Thymus (tissue), 11 donors: ENCODE data around the gene TSPAN11. TPM values are rescaled to one million over a fixed set of nuclear protein-coding genes. Genes with fewer than 3 reads are reported as not detected.

Experiments
- DNase-seq, 9 donors: peaks; one replicate each; pipeline ENCODE4 v3.0.0-alpha.2; 2013; ENCODE audit warnings: low spot score in 9 of 9, low read depth in 6 of 9, missing footprints in 1 of 9
- H3K27ac ChIP-seq, 2 donors: one replicate each; pipeline ENCODE4 v1.5.1; 2013; ENCODE audit warnings: control low read depth in 1 of 2, low read depth in 1 of 2, low read length in 1 of 2, mild to moderate bottlenecking in 1 of 2, moderate library complexity in 1 of 2
- H3K27me3 ChIP-seq, 2 donors: one replicate each; pipeline ENCODE4 v1.5.1; 2013; ENCODE audit warnings: low read length in 1 of 2; ENCODE audit not compliant: control insufficient read depth in 2 of 2, insufficient read depth in 1 of 2
- H3K36me3 ChIP-seq, 2 donors: one replicate each; pipeline ENCODE4 v1.5.1; 2013; ENCODE audit warnings: low read length in 1 of 2, mild to moderate bottlenecking in 1 of 2, moderate library complexity in 1 of 2; ENCODE audit not compliant: control insufficient read depth in 2 of 2, insufficient read depth in 2 of 2
- H3K4me1 ChIP-seq, 2 donors: one replicate each; pipeline ENCODE4 v1.5.1; 2013; ENCODE audit warnings: low read length in 2 of 2; ENCODE audit not compliant: control insufficient read depth in 2 of 2, insufficient read depth in 2 of 2
- H3K4me3 ChIP-seq, 2 donors: one replicate each; pipeline ENCODE4 v1.5.1; 2013; ENCODE audit warnings: low read length in 2 of 2, control low read depth in 1 of 2, mild to moderate bottlenecking in 1 of 2
- H3K9me3 ChIP-seq, 2 donors: one replicate each; pipeline ENCODE4 v1.5.1; 2013; ENCODE audit warnings: low read length in 1 of 2, mild to moderate bottlenecking in 1 of 2; ENCODE audit not compliant: control insufficient read depth in 2 of 2, insufficient read depth in 1 of 2
- WGBS: extraction: QIAGEN DNeasy Blood & Tissue Kit; methylation state at CpG from one replicate; pipeline ENCODE4 v1.1.7; 2013; 5-methylcytosine and 5-hydroxymethylcytosine counted together
- polyA plus RNA-seq: library from polyadenylated mRNA; stranded (reverse); fragments of 200-250 nt; gene quantifications from one replicate; pipeline ENCODE4 v1.2.3, GENCODE V29; 2013
- total RNA-seq: library from RNA; stranded (reverse); fragments of 120-200 nt; gene quantifications from one replicate; pipeline ENCODE4 v1.2.4, GENCODE V29; 2013
- donor health status: healthy.

Gene TSPAN11
- total and polyA plus RNA-seq, 2 donors = 0.21 to 0.85 TPM

- no peak overlapping the region for H3K4me3 ChIP-seq
- no peaks in the 10 kb centered on the region for H3K36me3 ChIP-seq
- H3K27ac ChIP-seq = no peak overlapping the region
- DNase-seq = no peak
- 93% methylated on average over 2 of the region's 2 CpGs for WGBS
- peaks cover 0 to 1% of the 10 kb centered on the region in 2 donors for H3K9me3 ChIP-seq
- H3K27me3 ChIP-seq = peaks cover 0 to 48% of the 10 kb centered on the region in 2 donors
- H3K4me1 ChIP-seq = no peaks in the 10 kb centered on the region
These were observed 35.5 kb downstream of the TSPAN11 start for GRCh38 chr12:30962047-30962446.

DNA sequence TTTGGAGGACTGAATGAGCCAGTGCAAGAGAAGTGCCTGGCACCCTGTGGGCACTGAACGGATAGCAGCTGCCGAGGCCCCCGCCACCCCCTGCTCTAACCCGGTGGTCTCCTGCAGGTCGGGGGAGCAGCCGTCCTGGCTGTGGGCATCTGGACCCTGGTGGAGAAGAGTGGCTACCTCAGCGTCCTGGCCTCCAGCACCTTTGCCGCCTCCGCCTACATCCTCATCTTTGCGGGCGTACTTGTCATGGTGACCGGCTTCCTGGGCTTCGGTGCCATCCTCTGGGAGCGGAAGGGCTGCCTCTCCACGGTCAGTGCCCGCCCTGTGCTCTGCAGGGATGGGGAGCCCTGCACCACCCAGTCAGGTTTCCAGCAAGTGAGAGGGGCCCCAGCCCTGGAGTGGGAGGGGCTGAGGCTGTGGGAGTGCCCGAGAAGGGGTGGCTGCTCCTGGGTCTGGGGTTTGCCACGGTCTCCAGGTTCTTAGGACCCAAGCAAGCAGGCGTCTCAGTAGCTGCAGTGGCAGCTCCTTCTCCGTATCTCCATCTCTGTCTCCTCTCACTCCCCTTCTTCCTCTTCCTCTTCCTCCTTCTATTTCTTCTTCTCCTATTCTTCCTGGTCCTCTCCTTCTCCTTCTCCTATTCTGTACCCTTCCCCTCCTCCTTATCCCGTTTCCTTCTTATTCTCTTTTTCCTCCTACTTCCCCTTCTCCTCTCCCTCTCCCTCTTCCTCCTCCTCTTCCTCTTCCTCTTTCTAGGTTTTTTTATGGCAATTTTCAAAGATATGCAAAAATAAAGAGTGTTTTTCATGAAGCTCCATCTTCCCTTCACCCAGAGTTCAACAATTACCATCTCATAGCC lies 37.4 kb downstream of the TSPAN11 start:
- WGBS = 87% methylated on average over 21 of the region's 21 CpGs
- no peak for DNase-seq
- Histone ChIP-seq H3K36me3 (no peaks in the 10 kb centered on the region), H3K4me3 (no peak overlapping the region), H3K4me1 (no peaks in the 10 kb centered on the region), H3K27me3 (peaks cover 0 to 35% of the 10 kb centered on the region in 2 donors), H3K9me3 (peaks cover 0 to 1% of the 10 kb centered on the region in 2 donors), H3K27ac (no peak overlapping the region)

- H3K9me3 ChIP-seq = peaks cover 1 to 3% of the 10 kb centered on the region in 2 donors
- no peaks in the 10 kb centered on the region for H3K4me1 ChIP-seq
- H3K27ac ChIP-seq = no peak overlapping the region
- 92% methylated on average over 14 of the region's 14 CpGs for WGBS
- no peak for DNase-seq
- peaks cover 0 to 39% of the 10 kb centered on the region in 2 donors for H3K27me3 ChIP-seq
- H3K4me3 ChIP-seq = no peak overlapping the region
- H3K36me3 ChIP-seq = no peaks in the 10 kb centered on the region
These were observed 38.5 kb downstream of the TSPAN11 start for GRCh38 chr12:30964896-30965612.

GRCh38 chr12:30965613-30965985 lies 39.1 kb downstream of the TSPAN11 start:
- Histone ChIP-seq H3K27ac (no peak overlapping the region), H3K9me3 (peaks cover 1 to 3% of the 10 kb centered on the region in 2 donors), H3K36me3 (no peaks in the 10 kb centered on the region), H3K27me3 (peaks cover 0 to 38% of the 10 kb centered on the region in 2 donors), H3K4me3 (no peak overlapping the region), H3K4me1 (no peaks in the 10 kb centered on the region)
- WGBS = 95% methylated on average over 11 of the region's 11 CpGs
- no peak for DNase-seq

GRCh38 chr12:30967026-30967425 lies 40.5 kb downstream of the TSPAN11 start:
- Histone ChIP-seq H3K27ac (no peak overlapping the region), H3K4me3 (no peak overlapping the region), H3K27me3 (peaks cover 0 to 43% of the 10 kb centered on the region in 2 donors), H3K4me1 (no peaks in the 10 kb centered on the region), H3K36me3 (no peaks in the 10 kb centered on the region), H3K9me3 (peaks cover 1 to 3% of the 10 kb centered on the region in 2 donors)
- WGBS = 91% methylated on average over 3 of the region's 3 CpGs
- DNase-seq = no peak

GRCh38 chr12:30968211-30968610 lies 41.7 kb downstream of the TSPAN11 start:
- no peak for DNase-seq
- no peak overlapping the region for H3K4me3 ChIP-seq
- H3K9me3 ChIP-seq = peaks cover 1 to 3% of the 10 kb centered on the region in 2 donors
- H3K27me3 ChIP-seq = peaks cover 0 to 47% of the 10 kb centered on the region in 2 donors
- no peak overlapping the region for H3K27ac ChIP-seq
- H3K36me3 ChIP-seq = no peaks in the 10 kb centered on the region
- WGBS = 78% methylated on average over 5 of the region's 5 CpGs
- H3K4me1 ChIP-seq = no peaks in the 10 kb centered on the region

DNA sequence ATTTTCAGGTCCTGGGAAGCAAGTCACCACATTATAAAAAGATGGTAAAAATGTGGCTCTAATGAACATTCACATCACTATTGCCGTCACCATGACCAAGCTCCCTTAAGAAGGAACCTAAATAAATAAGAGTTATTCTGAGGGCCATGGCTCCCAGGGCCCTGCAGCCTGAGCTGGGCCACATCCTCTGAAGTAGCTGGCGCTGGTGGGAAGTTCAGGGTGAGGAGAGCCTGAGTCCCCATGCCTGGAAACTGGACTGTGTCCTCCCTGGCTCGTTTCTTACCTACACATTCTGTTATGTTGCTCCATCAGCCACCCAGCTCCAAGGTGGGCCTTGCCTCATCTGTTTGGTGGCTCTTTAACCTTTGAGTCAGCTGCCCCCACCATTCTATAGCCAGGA lies 42.5 kb downstream of the TSPAN11 start:
- Histone ChIP-seq H3K27ac (no peak overlapping the region), H3K36me3 (no peaks in the 10 kb centered on the region), H3K9me3 (peaks cover 1 to 3% of the 10 kb centered on the region in 2 donors), H3K27me3 (peaks cover 0 to 42% of the 10 kb centered on the region in 2 donors), H3K4me1 (no peaks in the 10 kb centered on the region), H3K4me3 (no peak overlapping the region)
- WGBS = 96% methylated on average over 3 of the region's 3 CpGs
- no peak for DNase-seq

DNA sequence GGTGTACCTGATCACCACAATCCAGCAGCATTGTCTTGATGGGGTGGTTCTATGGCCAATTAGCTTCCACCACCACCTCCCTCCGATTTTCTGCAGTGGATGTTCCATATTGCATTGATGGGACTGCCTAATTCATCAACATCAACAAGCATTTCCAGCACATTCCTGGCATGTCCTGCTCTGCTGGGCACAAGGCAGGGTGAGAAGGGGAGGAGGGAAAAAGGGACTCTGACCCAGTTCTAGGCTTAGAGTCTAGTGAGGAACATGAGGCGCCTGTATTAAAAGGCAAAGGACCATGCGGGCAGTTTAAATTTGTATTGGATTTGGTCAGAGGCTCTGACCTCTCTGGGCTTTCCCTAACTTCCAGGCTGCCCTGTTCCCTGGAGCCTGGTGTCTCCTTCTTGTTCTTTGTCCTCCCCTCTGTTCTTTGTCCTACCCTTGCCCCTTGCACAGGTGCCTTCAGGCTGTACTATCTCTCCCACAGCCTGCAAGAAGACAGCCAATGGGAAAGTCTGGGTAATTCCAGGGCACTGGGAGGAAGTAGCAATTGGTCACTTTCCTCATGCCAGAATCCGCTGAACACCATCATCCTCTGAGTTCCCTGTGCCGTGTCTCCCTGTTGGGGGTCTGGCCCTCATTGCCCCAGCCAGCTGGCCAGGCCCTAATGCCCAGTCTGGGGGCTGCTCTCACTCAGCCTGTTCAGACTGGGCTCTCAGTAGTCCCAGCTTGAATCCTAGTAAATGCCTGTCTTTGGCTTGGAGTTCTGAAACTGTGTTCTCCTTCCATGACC lies 43.3 kb downstream of the TSPAN11 start:
- DNase-seq = no peak
- Histone ChIP-seq H3K9me3 (peaks cover 1 to 3% of the 10 kb centered on the region in 2 donors), H3K27me3 (peaks cover 0 to 44% of the 10 kb centered on the region in 2 donors), H3K4me3 (no peak overlapping the region), H3K27ac (no peak overlapping the region), H3K36me3 (no peaks in the 10 kb centered on the region), H3K4me1 (no peaks in the 10 kb centered on the region)
- WGBS = 87% methylated on average over 5 of the region's 5 CpGs
